Stimulated activated CD8-positive, alpha-beta memory T cell treated with anti-CD3 and anti-CD28 coated beads, Interleukin-2, amount 100 ng/mL, for 48 hours (primary cell): ENCODE measurements around the gene DIS3L.
"Not testable (repeated sequence)": the region's sequence is repeated elsewhere in the genome, so short reads cannot be mapped to it uniquely, and the experiment has no call there.

ENCODE experiments used
- DNase-seq, 2 donors: peaks; one replicate each; pipeline ENCODE4 v3.0.0-alpha.2; 2020; ENCODE audit warnings: low read depth in 2 of 2

DIS3L gene

DNA sequence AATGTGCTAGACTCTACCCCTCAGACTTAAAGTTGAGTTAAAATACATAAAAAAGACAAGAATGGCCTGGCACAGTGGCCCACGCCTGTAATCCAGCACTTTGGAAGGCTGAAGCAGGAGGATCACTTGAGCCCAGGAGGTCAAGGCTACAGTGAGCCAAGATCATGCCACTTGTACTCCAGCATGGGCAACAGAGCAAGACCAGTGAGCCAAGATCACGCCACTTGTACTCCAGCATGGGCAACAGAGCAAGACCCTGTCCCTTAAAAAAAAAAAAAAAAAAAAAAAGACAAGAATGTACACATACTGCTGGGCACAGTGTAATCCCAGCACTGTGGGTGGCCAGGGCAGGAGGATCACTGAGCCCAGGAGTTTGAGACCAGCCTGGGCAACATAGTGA, 17.4 kb downstream of the DIS3L start:
- no peak for DNase-seq

DNA sequence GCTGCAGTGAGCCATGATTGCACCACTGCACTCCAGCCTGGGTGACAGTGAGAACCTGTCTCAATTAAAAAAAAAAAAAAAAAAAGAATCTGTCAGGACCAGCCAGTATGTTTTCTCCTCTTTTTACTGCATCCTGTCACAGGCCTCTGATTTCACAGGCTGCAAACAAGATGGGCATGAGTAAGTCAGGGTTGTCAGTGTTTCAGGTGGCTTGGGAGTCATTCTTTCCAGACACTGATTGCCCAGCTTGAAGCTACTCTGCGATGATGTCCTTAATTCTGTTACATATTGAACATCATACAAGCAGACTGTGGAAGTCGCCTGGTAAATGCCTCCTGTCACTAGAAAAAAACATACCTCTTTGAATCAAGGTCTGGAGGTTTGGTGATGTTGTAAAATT, 18.8 kb downstream of the DIS3L start:
- no peak for DNase-seq

DNA sequence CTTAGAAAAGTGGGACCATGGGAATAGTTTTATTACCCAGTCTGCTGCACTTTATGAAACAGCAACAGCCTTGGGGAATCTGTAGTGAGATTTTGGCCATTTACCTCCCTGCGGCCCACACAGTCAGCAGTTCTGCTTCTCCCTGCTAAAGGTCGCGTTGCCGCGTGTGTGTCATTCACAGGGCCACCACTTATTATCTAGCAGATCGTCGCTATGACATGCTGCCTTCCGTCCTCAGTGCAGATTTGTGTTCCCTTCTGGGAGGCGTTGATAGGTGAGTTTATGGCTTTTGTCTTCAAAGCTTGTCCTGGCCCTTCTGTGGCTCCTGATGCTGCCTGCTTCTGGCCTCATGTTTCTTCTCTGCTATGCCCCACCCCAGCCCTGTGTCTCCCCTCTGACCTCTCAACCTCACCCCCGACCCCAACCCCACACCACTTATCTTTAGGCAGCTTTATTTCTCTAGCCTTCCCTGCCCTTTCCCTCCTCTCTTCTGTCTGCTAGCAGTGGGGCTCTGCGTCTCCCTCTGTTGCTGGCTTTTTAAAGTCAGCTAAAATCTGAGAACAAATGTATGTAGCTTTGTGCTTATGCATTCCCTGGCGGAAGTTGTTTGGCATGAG, 30.1 kb downstream of the DIS3L start:
- DNase-seq, result no peak

DNA sequence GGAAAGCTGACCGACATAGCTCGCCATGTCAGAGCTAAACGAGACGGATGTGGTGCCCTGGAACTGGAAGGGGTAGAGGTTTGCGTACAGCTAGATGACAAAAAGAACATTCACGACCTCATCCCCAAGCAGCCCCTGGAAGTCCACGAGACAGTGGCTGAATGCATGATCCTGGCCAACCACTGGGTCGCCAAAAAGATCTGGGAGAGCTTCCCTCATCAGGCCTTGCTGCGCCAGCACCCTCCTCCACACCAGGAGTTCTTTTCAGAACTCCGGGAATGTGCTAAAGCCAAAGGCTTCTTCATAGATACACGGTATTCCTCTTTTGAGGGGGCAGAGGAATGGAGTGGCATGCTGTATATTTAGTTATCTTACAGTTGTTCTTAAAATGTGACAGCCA, 32.7 kb downstream of the DIS3L start:
- DNase-seq, result no peak

DNA sequence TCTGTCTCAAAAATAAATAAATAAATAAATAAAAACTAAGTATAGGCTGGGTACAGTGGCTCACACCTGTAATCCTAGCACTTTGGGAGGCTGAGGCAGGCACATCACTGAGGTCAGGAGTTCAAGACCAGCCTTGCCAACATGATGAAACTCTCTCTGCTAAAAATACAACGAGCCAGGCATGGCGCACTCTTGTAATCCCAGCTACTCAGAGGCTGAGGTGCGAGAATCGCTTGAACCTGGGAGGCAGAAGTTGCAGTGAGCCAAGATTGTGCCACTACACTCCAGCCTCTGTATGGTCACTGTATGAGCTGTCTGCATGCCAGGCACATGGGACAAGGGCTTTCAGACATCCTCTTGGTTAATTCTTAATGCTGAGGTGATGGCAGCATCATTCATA, 34.4 kb downstream of the DIS3L start:
- no peak for DNase-seq

DNA sequence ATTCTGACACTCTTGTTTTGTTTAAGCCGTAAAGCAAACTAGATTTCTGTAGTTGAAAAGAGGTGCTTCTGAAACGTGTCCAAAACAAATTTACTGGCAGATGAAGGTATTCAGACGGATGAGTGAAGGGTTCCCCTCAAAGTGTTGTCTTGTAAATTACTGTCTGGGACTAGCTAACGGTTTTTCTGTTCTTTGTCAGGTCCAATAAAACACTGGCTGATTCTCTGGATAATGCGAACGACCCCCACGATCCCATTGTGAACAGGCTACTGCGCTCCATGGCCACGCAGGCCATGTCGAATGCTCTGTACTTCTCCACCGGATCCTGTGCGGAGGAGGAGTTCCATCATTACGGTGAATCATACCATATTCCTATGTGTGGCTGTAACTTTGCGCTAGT, 35.4 kb downstream of the DIS3L start:
- no peak for DNase-seq

DNA sequence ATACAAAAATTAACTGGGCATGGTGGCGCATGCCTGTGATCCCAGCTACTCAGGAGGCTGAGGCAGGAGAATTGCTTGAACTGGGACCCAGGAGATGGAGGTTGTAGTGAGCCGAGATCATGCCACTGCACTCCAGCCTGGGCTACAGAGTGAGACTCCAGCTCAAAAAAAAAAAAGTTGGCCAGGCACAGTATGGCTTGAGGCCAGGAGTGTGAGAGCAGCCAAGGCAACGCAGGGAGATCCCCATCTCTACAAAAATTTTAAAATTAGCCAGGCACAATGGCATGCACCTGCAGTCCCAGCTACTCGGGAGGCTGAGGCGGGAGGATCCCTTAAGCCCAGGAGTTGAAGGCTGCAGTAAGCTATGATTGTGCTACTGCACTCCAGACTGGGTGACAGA, 55.2 kb downstream of the DIS3L start:
- not testable (repeated sequence) for DNase-seq

DNA sequence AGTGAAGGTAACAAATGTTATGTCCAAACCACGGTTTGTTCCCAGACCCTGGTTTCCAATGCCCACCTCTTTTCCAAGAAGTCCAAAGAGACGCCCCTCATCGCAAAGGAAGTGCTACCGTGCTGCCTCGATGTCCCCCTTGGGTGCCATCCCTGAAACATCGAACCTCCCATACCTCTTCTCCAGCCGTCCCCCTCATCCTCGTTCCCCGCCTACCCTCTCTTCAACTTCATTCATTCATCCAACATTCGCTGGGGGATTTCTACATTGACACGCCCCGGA, 62.6 kb downstream of the DIS3L start:
- no peak for DNase-seq

DNA sequence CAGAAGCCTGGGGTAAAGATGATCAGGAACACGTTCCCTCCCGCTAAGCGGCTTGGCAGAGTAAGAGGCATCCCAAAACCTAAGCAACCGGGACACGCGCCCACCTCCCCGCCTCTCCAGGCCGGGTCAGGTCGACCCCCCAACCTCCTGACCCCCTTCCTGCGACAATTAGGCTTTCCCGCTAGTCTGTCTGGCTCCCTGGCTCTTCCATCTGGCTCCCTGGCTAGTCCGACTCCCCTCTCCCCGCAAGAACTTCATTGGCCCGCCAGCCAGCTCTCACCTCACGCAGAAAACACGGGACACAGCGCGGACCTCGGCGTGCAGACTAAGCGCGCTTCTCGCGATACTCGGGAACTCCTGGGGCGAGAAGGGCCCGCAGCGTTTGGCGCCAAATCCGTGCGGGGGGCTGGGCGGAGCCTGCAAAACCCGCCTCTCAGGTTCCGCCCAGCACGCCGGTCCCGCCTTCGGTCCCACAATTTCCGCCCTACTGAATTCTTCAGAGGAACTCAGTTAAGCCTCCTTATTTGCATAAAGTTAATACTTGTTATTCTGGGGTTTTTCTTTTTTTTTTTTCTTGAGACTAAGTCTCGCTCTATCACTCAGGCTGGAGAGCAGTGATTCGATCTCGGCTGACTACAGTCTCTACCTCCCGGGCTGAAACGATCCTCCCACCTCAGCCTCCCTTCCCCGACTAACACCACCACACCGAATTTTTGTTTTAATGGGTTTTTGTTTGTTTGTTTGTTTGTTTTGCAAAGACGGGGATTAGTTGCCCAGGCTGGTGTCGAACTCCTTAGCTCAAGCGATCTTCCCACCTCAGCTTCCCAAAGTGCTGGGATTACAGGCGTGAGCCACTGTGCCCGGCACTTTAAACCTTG, 63.2 kb downstream of the DIS3L start, which contains the start of gene TIPIN:
Gene TIPIN, minus strand, starts transcription at position 327 of the 878 bp plus-strand sequence. CDS start 3,738 bp downstream, outside the sequence.
- peak; percentile 96 to 97 for DNase-seq

DNA sequence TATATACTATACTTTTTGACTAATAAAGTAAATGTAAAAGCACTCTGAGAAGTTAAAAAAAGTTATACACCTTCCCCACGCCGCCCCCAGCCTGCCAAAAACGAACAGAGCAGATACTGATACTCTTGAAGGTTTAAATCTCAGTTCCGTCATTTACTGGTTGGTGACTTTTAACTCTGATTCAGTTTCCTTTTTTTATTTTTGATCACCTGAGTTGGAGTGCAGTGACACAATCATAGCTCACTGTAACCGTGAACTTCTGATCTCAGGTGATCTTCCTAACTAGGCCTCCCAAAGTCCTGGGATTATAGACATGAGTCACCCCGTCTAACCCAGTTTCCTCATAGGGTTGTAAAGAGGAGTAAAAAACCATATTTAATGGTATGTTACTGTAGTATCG, 66.4 kb downstream of the DIS3L start:
- DNase-seq, result no peak

DNA sequence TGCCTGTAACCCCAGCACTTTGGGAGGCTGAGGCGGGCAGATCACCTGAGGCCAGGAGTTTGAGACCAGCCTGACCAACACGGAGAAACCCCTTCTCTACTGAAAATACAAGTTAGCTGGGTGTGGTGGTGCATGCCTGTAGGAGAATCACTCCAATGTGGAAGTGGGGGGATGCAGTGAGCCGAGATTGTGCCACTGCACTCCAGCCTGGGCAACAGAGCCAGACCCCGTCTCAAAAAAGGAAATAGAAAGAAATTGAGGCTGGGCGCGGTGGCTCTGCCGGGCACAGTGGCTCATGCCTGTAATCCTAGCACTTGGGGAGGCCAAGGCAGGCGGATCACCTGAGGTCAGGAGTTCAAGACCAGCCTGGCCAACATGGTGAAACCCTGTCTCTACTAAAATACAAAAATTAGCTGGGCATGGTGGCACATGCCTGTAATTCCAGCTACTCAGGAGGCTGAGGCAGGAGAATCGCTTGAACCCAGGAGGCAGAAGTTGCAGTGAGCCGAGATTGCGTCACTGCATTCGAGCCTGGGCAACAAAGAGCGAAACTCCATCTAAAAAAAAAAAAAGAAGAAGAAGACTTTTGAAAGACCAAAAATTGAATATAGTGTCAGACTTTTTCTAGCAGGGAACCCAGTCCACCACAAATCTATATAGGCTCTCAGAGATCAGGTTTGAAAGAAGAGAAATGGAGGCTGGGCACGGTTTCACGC, 68.5 kb downstream of the DIS3L start:
- DNase-seq, result not testable (repeated sequence)

DNA sequence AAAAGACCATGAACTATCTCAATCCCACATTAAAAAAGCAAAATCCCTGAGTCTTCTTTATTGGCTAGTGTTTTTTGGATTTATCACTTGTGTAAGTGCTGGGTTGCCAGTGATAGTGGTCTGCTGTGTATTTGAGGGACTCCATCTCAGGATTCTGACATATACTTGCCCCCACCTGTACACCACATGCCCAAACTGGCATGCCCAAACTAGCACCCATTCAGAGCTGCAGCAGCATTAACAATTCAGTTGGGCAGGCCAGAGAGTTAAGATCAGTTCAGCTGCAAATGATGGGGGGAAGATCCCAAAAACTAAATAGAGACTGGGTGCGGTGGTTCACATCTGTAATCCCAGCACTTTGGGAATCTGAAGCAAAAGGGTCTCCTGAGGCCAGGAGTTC, 69.4 kb downstream of the DIS3L start:
- DNase-seq, result no peak

DNA sequence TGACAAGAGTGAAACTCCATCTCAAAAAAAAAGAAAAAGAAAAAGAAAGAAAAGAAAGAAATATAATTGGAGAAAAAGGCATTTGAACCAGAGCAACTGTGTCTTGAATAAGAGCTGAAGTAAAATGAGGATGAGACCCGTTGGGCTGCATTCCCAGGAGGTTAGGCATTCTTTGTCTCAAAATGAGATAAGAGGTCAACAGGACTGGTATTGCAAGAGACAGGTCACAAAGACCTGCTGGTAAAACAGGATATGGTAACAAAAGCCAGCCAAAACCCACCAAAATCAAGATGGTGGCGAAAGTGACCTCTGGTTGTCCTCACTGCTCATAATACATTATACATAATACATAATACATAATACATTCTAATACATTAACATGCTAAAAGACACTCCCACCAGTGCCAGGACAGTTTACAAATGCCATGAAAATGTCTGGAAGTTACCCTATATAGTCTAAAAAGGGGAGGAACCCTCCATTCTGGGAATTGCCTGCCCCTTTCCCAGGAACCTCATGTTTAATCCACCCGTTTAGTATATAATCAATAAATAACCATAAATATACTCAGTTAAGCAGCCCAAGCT, 71.7 kb downstream of the DIS3L start:
- DNase-seq, result no peak

DNA sequence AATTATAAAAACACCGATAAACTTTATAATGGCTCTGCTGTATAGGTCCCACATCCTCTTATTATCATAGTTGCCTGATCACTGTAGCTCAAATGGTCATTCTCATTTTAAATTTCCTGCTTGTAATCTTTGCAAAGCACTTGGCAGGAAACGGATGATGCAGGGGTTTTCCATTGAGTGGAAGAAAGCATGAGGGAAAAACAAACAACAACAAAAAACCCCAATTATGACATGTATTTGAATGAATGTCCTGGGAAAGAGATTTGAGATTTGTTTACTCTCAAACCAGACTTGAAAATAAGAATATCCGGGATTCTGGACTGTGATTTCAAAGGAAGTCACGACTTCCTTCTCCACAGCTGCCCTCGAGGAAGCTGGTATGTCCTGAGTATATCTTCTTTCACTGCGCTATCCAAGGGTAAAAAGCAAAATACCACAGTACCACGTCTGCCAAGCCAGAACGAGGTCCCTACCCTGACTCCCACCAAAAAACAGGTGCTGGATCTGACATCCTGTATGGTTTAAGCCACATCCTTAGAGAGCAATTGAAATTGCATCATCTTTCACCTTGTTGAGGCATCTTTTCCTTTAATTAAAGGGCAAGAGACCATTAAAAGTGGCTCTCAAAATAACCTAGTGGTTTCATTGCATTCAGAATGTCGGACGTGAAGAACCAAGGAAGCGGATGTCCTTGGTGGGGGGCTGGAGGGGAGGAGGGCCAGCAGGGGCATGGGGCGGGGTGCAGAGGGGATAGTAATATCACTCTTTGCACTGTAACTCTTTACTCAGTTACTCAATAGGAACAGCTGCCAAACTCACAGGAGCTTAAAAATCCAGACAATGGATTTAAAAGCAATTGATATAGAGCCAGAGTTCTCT, 76.6 kb downstream of the DIS3L start:
- DNase-seq, result no peak

DNA sequence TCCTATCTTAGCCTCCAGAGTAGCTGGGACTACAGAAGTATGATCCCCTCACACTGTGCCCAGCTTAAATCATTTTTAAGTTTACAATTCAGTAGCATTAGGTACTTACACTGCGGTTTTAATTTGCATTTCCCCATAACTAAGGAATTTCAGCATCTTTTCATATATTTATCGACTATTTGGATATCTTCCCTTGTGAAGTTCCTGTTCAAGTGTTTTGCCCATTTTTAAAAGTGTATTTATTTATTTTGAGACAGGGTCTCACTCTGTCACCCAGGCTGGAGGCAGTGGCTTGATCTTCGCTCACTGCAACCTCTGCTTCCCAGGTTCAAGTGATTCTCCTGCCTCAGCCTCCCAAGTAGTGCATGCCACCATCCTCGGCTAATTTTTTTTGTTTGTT, 80.8 kb downstream of the DIS3L start:
- no peak for DNase-seq

DNA sequence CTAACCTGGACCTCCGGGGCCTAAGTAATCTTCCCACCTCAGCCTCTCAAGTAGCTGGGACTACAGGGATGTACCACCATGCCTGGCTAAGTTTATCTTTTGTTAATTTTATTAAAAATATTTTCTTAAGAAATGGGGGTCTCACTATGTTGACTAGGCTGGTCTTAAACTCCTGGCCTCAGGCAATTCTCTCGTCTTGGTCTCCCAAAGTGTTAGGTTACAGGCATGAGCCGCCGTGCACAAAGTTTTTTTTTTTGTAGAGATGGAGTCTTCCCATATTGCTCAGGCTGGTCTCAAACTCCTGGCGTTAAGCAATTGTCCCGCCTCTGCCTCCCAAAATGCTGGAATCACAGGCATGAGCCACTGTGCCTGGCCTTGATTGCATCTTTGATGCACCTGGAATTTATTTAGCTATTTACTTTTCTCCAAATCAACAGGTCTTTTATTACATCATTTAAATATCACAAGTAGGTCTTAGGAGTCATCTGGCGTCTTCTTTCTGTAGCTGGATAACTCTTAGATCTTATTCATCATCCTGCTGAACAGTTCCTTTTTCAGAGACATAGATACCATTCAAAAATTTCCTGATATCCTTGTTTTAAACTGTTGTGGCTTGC, 85.6 kb downstream of the DIS3L start:
- no peak for DNase-seq

DNA sequence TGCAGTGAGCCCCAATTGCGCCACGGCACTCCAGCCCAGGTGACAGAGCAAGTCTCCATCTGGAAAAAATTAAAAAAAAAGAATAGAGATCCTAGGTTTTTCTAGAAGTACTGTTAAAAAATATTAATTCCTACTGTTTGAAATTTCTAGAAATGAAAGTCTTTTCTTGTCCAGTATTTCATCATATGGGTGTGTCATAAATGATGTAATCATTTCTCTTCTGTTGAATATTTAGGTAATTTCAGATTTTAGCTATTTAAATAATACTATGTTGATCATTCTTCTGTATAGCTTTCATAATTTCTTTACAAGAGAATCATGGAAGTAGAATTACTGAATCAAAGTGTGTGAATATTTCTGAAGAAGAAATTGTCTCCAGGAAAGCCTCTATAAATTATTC, 88.0 kb downstream of the DIS3L start:
- DNase-seq, result not testable (repeated sequence)
